ENCODE data around the gene SH3YL1. TPM values are rescaled to one million over a fixed set of nuclear protein-coding genes. Genes with fewer than 3 reads are reported as not detected.

SH3YL1 gene
- total RNA-seq, 1 donor from 2014 or later: 47.9 TPM

DNA sequence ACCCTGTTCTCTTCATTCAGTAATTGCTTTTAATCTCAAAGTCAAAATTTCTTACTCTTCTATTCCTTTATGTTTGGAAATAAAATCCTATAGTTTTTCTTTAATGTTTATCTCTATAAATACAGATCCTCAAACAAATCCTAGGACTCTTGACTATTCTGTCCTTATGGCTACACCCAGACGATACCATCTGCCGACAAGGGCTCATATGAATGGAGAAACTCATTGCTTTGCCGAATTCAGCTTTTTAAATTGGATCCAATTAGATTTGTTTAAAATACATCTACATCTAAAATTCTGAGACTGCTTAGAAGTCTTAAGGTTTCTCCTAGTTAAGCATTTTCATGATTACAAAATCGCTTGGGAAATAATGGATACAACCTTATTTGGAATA, 15.1 kb upstream of the SH3YL1 start:
- Histone ChIP-seq H4K20me1 (ENCODE audit: low read depth) (peaks cover 61% of the 10 kb centered on the region), H3K27ac (no peak overlapping the region), H3K4me2 (no peak overlapping the region), H3K27me3 (peaks cover 14% of the 10 kb centered on the region), H3K9me3 (ENCODE audit: low read depth) (no peaks in the 10 kb centered on the region), H3K79me2 (ENCODE audit: low read depth) (peaks cover 28% of the 10 kb centered on the region), H2AFZ (replicated peaks) (no peak overlapping the region), H3K36me3 (no peaks in the 10 kb centered on the region), H3K4me1 (no peaks in the 10 kb centered on the region), H3F3A (ENCODE audit: low read depth) (no peaks in the 10 kb centered on the region), H3K9ac (no peak overlapping the region), H3K4me3 (no peak overlapping the region)
- DNase-seq (ENCODE audit: low spot score): no peak
- Mint-ChIP-seq H3K27me3 (ENCODE audit: insufficient read depth, low read depth) (peaks cover under 1% of the 10 kb centered on the region), H3K9me3 (no peaks in the 10 kb centered on the region), H3K27ac (no peak overlapping the region), H3K4me3 (no peak overlapping the region), H3K4me1 (peaks cover 40% of the 10 kb centered on the region), H3K36me3 (peaks cover 35% of the 10 kb centered on the region)
- TF ChIP-seq EZH2phosphoT487 (IDR thresholded peaks at IDR 0.05) (no peak), EZH2 (IDR thresholded peaks at IDR 0.05) (no peak)
- TF ChIP-seq, protein P1, sequence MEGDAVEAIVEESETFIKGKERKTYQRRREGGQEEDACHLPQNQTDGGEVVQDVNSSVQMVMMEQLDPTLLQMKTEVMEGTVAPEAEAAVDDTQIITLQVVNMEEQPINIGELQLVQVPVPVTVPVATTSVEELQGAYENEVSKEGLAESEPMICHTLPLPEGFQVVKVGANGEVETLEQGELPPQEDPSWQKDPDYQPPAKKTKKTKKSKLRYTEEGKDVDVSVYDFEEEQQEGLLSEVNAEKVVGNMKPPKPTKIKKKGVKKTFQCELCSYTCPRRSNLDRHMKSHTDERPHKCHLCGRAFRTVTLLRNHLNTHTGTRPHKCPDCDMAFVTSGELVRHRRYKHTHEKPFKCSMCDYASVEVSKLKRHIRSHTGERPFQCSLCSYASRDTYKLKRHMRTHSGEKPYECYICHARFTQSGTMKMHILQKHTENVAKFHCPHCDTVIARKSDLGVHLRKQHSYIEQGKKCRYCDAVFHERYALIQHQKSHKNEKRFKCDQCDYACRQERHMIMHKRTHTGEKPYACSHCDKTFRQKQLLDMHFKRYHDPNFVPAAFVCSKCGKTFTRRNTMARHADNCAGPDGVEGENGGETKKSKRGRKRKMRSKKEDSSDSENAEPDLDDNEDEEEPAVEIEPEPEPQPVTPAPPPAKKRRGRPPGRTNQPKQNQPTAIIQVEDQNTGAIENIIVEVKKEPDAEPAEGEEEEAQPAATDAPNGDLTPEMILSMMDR (IDR thresholded peaks at IDR 0.05): no peak

DNA sequence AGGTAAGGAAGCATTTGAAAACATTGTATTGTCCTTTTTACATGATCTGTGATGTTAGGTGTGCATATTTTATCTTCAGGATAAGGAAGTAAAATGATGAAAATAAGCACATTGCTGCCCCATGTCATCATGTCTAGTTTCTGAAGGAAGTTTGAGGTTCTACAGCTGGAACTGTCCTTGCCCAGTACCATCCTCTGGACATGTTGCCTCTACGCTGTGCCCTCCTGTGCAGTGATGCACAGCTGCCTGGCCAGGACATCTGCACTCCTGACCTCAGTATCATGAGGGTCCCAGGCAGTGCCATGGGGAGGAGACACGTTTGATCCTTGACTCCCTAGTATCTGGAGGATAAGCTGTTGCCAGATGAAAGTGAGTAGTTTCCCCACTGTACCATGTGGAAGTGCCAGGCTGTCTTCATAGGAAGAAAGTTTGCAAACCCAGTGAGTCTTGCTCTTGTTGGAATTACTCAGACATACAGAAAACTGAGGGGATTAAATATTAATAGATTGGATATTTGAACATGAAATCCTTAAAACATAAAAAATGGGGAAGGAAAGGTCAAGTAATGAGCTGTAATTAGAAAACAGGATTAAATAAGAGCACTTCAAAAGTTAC, 14.6 kb upstream of the SH3YL1 start:
- Histone ChIP-seq H2AFZ (replicated peaks) (no peak overlapping the region), H3K79me2 (ENCODE audit: low read depth) (peaks cover 33% of the 10 kb centered on the region), H3K36me3 (no peaks in the 10 kb centered on the region), H3K27ac (no peak overlapping the region), H3K4me1 (no peaks in the 10 kb centered on the region), H4K20me1 (ENCODE audit: low read depth) (peaks cover 61% of the 10 kb centered on the region), H3K27me3 (peaks cover 9% of the 10 kb centered on the region), H3K4me2 (no peak overlapping the region), H3K9me3 (ENCODE audit: low read depth) (no peaks in the 10 kb centered on the region), H3K9ac (no peak overlapping the region), H3K4me3 (no peak overlapping the region), H3F3A (ENCODE audit: low read depth) (no peaks in the 10 kb centered on the region)
- H3K9me3 Mint-ChIP-seq: no peaks in the 10 kb centered on the region
- H3K36me3 Mint-ChIP-seq: peaks cover 33% of the 10 kb centered on the region
- TF ChIP-seq, protein P1 (IDR thresholded peaks at IDR 0.05): no peak
- TF ChIP-seq EZH2phosphoT487 (IDR thresholded peaks at IDR 0.05): no peak
- TF ChIP-seq EZH2 (IDR thresholded peaks at IDR 0.05): no peak
- H3K4me1 Mint-ChIP-seq: peaks cover 37% of the 10 kb centered on the region
- no peak overlapping the region for H3K27ac Mint-ChIP-seq
- H3K4me3 Mint-ChIP-seq: no peak overlapping the region
- no peak for DNase-seq (ENCODE audit: low spot score)
- H3K27me3 Mint-ChIP-seq (ENCODE audit: insufficient read depth, low read depth): no peaks in the 10 kb centered on the region

DNA sequence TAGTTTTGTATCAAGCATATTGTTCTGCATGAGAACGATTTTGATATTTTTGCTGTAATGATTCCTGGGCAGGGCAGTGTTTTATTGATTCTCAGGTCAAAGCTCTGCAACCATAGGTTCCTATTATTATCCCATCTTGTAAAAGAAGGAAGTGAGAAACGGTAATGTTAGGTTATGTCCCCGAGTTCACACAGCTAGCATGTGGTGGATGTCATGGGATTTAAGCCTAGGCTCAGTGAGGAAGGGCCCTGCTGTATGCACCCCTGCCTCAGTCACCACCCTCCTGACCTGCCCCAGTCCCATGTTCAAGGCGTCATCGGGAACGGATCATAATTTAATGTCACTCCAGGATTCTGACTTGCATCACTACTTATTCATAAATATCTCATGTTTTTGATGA, 11.6 kb upstream of the SH3YL1 start:
- H4K20me1 ChIP-seq (ENCODE audit: low read depth): peaks cover 73% of the 10 kb centered on the region
- no peaks in the 10 kb centered on the region for H3K4me1 ChIP-seq
- TF ChIP-seq, protein P1 (IDR thresholded peaks at IDR 0.05): no peak
- TF ChIP-seq EZH2 (IDR thresholded peaks at IDR 0.05): no peak
- no peak for TF ChIP-seq EZH2phosphoT487 (IDR thresholded peaks at IDR 0.05)
- peaks cover 62% of the 10 kb centered on the region for H3K79me2 ChIP-seq (ENCODE audit: low read depth)
- H3K4me2 ChIP-seq: no peak overlapping the region
- Mint-ChIP-seq H3K27me3 (ENCODE audit: insufficient read depth, low read depth) (no peaks in the 10 kb centered on the region), H3K4me1 (peaks cover 10% of the 10 kb centered on the region), H3K27ac (no peak overlapping the region), H3K9me3 (no peaks in the 10 kb centered on the region), H3K36me3 (peaks cover 39% of the 10 kb centered on the region), H3K4me3 (no peak overlapping the region)
- H3K9me3 ChIP-seq (ENCODE audit: low read depth): no peaks in the 10 kb centered on the region
- H3K36me3 ChIP-seq: no peaks in the 10 kb centered on the region
- H3K27ac ChIP-seq: no peak overlapping the region
- no peak overlapping the region for H2AFZ ChIP-seq (replicated peaks)
- DNase-seq (ENCODE audit: low spot score): no peak
- no peak overlapping the region for H3K4me3 ChIP-seq
- no peaks in the 10 kb centered on the region for H3F3A ChIP-seq (ENCODE audit: low read depth)
- H3K27me3 ChIP-seq: no peaks in the 10 kb centered on the region
- H3K9ac ChIP-seq: no peak overlapping the region

Data from neural progenitor cell (in vitro differentiated cells).